ENCODE measurements around the gene RIMBP2. TPM values are rescaled to one million over a fixed set of nuclear protein-coding genes. Genes with fewer than 3 reads are reported as not detected.

Gene RIMBP2
- total RNA-seq, 4 donors from 2014 or later = not detected

- TF ChIP-seq CTCF (IDR thresholded peaks at IDR 0.05; ENCODE audit: low read depth) = no peak
These were observed 170.6 kb downstream of the RIMBP2 start for GRCh38 chr12:130545475-130545874.

- no peak for TF ChIP-seq CTCF (IDR thresholded peaks at IDR 0.05; ENCODE audit: low read depth)
These were observed 175.7 kb downstream of the RIMBP2 start for GRCh38 chr12:130540376-130540775.

DNA sequence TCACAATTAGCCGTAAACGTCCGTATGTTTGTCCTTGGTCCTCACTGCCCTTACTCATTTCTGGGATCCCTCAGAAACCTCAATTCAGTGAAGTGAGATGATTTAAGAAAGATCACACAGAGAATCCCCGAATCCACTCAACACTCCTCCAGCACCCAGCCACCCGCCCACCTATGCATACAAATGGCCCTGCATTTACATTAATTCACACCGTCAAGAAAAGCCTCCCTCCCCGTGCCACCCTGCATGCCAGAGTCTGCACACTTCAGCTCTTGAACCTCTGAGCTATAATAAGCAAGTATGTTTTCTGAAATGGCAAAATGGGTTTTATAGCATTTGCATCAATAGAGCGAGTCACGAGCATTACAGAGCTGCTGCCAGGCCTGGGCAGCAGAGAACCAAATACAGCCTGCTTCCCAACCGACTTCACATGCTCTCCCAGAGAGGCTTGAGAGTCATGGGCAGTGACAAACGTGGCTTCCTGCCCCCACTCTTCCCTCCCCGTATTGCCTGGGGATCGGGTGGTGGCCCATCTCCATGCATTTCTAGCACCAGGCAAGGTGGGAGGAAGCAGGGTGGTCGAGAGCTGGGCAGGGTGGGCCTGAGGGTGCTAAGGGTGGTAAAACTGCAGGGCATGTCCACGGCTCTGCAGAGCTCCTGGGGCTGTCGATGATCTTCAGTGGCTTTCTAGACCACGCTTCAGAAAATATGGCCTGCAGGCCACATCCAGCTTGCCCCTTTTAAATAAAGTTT is 177.6 kb downstream of the RIMBP2 start:
- no peak for TF ChIP-seq CTCF (IDR thresholded peaks at IDR 0.05; ENCODE audit: low read depth)

DNA sequence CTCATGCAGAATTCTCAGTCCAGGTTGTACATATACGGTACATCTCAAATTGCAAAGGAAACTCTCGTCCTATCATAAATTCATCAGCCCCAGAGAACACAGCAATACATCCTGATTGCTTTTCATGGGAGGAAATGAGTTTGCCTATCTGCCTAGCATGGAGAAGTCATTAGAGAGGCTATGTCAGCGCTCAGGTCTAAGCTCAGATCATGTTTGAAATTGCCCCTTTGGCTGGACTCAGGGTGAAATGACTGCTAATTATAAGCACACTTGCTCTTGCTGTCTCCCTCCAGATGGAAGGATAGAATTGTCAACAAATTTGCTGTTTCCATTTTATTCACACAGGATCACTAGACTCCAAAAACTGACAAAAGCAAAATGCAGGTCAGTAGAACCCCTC is 178.4 kb downstream of the RIMBP2 start:
- no peak for TF ChIP-seq CTCF (IDR thresholded peaks at IDR 0.05; ENCODE audit: low read depth)

DNA sequence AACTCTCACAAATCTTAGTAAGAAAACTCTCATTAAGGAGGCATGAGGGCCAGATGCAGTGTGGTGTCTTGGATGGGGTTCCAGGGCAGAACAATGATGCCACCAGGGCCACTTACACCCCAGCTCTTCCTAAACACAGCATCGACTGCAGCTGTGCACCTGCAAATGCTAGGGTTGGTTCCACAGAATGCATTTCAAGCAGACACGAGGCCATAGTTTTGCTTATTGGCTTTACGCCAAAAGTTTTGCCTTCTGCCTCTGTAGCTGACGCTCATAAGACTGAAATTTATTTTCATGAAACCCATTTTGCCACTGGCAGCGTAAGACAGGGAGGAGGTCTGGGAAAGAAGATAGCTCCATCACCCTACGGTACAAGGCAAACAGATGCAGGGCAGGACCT is 179.0 kb downstream of the RIMBP2 start:
- no peak for TF ChIP-seq CTCF (IDR thresholded peaks at IDR 0.05; ENCODE audit: low read depth)

- TF ChIP-seq CTCF (IDR thresholded peaks at IDR 0.05; ENCODE audit: low read depth) = no peak
These were observed 185.7 kb downstream of the RIMBP2 start for GRCh38 chr12:130530429-130530828.

- TF ChIP-seq CTCF (IDR thresholded peaks at IDR 0.05; ENCODE audit: low read depth) = no peak
These were observed 186.3 kb downstream of the RIMBP2 start for GRCh38 chr12:130529781-130530180.
